GM19397 (cell line): Measurements from ENCODE around the gene ROR1.

ENCODE experiments used
- ATAC-seq: cut with Tn5 transposase; IDR thresholded peaks from one replicate; pipeline ENCODE4 v1.9.1; 2021; ENCODE audit warnings: mild to moderate bottlenecking, moderate library complexity; ENCODE audit not compliant: unreplicated experiment

The ROR1 gene

GRCh38 chr1:63966016-63966415, 192.2 kb downstream of the ROR1 start:
- no peak for ATAC-seq

- no peak for ATAC-seq
Measured at GRCh38 chr1:63967901-63968300, 194.1 kb downstream of the ROR1 start.

GRCh38 chr1:63968663-63969440, 195.0 kb downstream of the ROR1 start:
- no peak for ATAC-seq

GRCh38 chr1:63969441-63969901, 195.7 kb downstream of the ROR1 start:
- no peak for ATAC-seq

- ATAC-seq, result no peak
Measured at GRCh38 chr1:63971557-63971956, 197.7 kb downstream of the ROR1 start.

- ATAC-seq, result no peak
Measured at GRCh38 chr1:63973005-63973419, 199.2 kb downstream of the ROR1 start.

- no peak for ATAC-seq
Measured at GRCh38 chr1:63974966-63975365, 201.1 kb downstream of the ROR1 start.

- no peak for ATAC-seq
Measured at GRCh38 chr1:63975481-63975880, 201.7 kb downstream of the ROR1 start.

- no peak for ATAC-seq
Measured at GRCh38 chr1:63976006-63976405, 202.2 kb downstream of the ROR1 start.

GRCh38 chr1:63977466-63977865, 203.6 kb downstream of the ROR1 start:
- no peak for ATAC-seq

- ATAC-seq, result no peak
Measured at GRCh38 chr1:63980740-63981407, 207.1 kb downstream of the ROR1 start.

GRCh38 chr1:63981408-63981773, 207.6 kb downstream of the ROR1 start:
- ATAC-seq, result no peak

GRCh38 chr1:63982201-63982600, 208.4 kb downstream of the ROR1 start:
- no peak for ATAC-seq

- ATAC-seq, result no peak
Measured at GRCh38 chr1:63983391-63984256, 209.8 kb downstream of the ROR1 start.

- no peak for ATAC-seq
Measured at GRCh38 chr1:63984257-63984929, 210.6 kb downstream of the ROR1 start.

- no peak for ATAC-seq
Measured at GRCh38 chr1:63984930-63985290, 211.1 kb downstream of the ROR1 start.

- no peak for ATAC-seq
Measured at GRCh38 chr1:63987014-63987627, 213.3 kb downstream of the ROR1 start.

GRCh38 chr1:63987628-63988024, 213.8 kb downstream of the ROR1 start:
- ATAC-seq, result no peak

- no peak for ATAC-seq
Measured at GRCh38 chr1:63988941-63989340, 215.1 kb downstream of the ROR1 start.

GRCh38 chr1:63991685-63992084, 217.9 kb downstream of the ROR1 start:
- ATAC-seq, result no peak

- no peak for ATAC-seq
Measured at GRCh38 chr1:64000021-64000420, 226.2 kb downstream of the ROR1 start.
